ENCODE data around the gene NKIRAS1.
"Not testable (repeated sequence)": the region's sequence is repeated elsewhere in the genome, so short reads cannot be mapped to it uniquely, and the experiment has no call there.

NKIRAS1 gene

GRCh38 chr3:23869977-23870662 lies 46.7 kb downstream of the NKIRAS1 start:
- no peak for DNase-seq (ENCODE audit: low read depth)

GRCh38 chr3:23867838-23868237 lies 49.0 kb downstream of the NKIRAS1 start:
- DNase-seq (ENCODE audit: low read depth) = peak; percentile 29

- no peak for DNase-seq (ENCODE audit: low read depth)
Measured at GRCh38 chr3:23867400-23867799, 49.4 kb downstream of the NKIRAS1 start.

GRCh38 chr3:23865595-23866396 lies 51.0 kb downstream of the NKIRAS1 start:
- peak; percentile 77 for DNase-seq (ENCODE audit: low read depth)

GRCh38 chr3:23864931-23865330 lies 51.9 kb downstream of the NKIRAS1 start:
- no peak for DNase-seq (ENCODE audit: low read depth)

GRCh38 chr3:23863060-23863459 lies 53.7 kb downstream of the NKIRAS1 start:
- peak; percentile 10 for DNase-seq (ENCODE audit: low read depth)

GRCh38 chr3:23861689-23862088 lies 55.1 kb downstream of the NKIRAS1 start:
- DNase-seq (ENCODE audit: low read depth) = no peak

- no peak for DNase-seq (ENCODE audit: low read depth)
Measured at GRCh38 chr3:23859839-23860382, 56.9 kb downstream of the NKIRAS1 start.

GRCh38 chr3:23859012-23859743 lies 57.6 kb downstream of the NKIRAS1 start:
- peak; percentile 69 for DNase-seq (ENCODE audit: low read depth)

GRCh38 chr3:23856286-23856685 lies 60.5 kb downstream of the NKIRAS1 start:
- DNase-seq (ENCODE audit: low read depth) = peak; percentile 67

- not testable (repeated sequence) for DNase-seq (ENCODE audit: low read depth)
Measured at GRCh38 chr3:23849462-23849861, 67.3 kb downstream of the NKIRAS1 start.

- DNase-seq (ENCODE audit: low read depth) = no peak
Measured at GRCh38 chr3:23845326-23846216, 71.2 kb downstream of the NKIRAS1 start.

GRCh38 chr3:23843869-23844268 lies 72.9 kb downstream of the NKIRAS1 start:
- DNase-seq (ENCODE audit: low read depth) = no peak
